HL-60/S4 (cell line): ENCODE results near the gene CLEC5A.
"Not testable (repeated sequence)": the region's sequence is repeated elsewhere in the genome, so short reads cannot be mapped to it uniquely, and the experiment has no call there.

Source experiments
- in situ Hi-C: fragments of 300-500 bp; cut with MboI; formaldehyde crosslinking; loops from 2 replicates; pipeline ENCODE4 v1.14.3; 2022; ENCODE audit warnings: low sequenced_read_pairs

The CLEC5A gene

DNA sequence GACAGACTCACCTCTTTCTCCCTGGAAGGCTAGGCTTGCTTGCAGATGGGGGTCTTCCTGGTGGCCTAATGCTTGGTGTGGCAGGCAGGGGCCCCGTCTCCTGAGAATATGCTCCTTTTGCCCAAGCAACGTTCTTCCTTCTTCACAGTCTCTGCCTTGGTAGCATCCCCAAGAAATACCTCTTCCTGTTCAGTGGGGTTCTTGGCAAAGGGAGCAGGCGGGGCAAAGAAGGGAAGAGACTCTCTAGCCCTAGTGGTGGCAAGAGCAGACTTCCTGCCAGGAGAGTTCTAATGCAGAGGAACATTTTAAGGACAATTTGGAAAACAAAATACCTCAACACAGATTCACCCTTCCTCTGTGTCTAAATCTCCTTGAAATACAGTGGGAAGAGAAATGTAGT lies at the start of gene CLEC5A:
CLEC5A (minus strand) TSS at position 179 of the 400 bp plus-strand sequence. CDS start 682 bp downstream, outside the sequence.
- in situ Hi-C loops: no loop called here

DNA sequence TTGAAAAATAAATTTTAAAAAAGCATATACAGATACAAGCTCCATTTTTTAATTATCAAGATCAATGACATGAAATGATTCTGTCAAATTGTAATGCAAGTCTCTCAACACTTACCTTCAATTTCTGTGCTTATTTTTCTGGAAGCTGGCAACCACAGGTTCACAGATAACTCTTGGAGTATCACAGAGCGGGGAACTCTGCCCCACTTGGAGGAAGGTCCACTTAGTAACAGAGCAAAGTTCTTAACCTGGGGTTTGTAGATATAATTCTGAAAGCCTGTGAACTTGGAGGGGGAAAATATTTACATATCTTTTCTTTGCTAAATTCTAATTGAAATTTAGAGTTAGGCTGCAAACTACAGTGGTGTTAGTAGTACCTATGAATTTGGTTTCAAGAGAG lies 46.6 kb upstream of the CLEC5A start:
- in situ Hi-C loops: no loop called here

DNA sequence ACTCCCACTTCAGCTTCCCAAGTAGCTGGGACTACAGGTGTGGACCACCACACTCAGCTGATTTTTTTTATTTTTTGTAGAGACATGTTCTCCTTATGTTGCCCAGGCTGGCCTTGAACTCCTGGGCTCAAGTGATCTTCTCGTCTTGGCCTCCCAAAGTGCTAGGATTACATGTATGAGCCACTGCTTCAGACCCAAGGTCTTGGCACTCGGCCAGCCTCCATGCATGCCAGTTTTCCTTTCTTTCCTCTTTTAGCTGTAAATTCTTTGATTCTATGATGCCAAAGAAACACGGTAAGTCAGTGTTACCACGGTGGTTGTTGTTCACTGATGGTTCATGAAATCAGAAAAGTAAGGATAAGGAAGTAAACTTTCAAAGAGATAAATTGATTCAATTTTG lies 45.9 kb upstream of the CLEC5A start:
- in situ Hi-C loops: no loop called here

- in situ Hi-C loops: no loop called here
Measured at GRCh38 chr7:141992156-141992555, 45.4 kb upstream of the CLEC5A start.

GRCh38 chr7:141991140-141991539 lies 44.4 kb upstream of the CLEC5A start:
- in situ Hi-C loops: no loop called here

DNA sequence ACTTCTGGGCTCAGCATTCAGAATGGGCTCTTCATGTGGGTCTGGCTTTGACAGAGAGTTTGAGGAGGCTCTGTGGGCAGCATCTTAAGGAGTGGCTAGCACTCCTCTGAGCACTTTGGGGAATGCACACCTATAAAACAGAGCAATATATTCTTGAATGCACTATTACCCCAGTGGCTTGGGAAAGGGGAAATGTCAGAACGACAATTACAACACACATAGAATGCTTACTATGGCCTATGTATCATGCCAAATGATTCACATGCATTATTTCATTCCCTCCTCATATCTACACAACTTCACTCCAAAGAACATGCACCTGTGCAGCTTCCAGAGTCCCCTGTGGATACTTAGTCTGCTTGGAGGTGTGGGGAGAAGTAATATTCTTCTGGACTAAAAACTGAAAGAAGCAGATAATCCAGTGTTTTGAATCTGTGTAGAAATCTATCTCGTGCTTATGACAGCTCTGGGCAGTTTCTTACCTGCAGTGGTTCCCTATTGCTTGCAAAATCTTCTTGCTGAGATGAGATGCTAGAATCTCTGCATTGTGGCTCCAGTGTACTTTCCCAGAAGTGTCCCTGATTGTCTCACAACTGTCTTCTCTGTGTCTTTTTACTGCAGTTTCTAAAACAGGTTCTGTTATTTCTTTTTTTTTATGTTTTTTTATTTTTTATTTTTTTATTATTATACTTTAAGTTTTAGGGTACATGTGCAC lies 43.4 kb upstream of the CLEC5A start:
- in situ Hi-C loops: no loop called here

- in situ Hi-C loops: not testable (repeated sequence)
Measured at GRCh38 chr7:141987803-141988202, 41.0 kb upstream of the CLEC5A start.

DNA sequence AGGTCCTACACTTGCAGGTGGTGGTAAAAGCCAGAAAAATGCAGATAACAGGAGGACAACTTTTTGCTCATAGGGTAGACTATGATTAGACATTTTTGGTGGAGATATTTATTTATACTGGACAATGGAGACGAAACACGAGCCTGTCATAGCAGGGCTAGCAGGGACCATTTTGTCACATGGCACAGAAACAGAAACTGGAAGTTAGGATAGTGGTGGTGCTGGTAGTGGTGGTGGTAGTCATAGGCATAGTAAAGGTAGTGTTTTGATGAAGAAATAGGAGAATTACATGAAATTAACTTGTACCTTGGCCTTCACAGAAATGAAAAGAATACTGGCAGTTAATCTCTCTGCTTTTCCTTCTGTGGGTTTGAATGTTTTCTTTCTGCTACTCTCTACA lies 40.1 kb upstream of the CLEC5A start:
- in situ Hi-C loops: no loop called here

GRCh38 chr7:141985926-141986325 lies 39.2 kb upstream of the CLEC5A start:
- in situ Hi-C loops: not testable (repeated sequence)

- in situ Hi-C loops: loop anchor here (10.0 kb wide), 2 partner anchors 205 to 225 kb away; no protein-coding TSS in a partner anchor
Measured at GRCh38 chr7:141979568-141979967, 32.8 kb upstream of the CLEC5A start.

- in situ Hi-C loops: loop anchor here (10.0 kb wide), 2 partner anchors 206 to 224 kb away; no protein-coding TSS in a partner anchor
Measured at GRCh38 chr7:141978351-141978750, 31.6 kb upstream of the CLEC5A start.

GRCh38 chr7:141976524-141977245 lies 29.9 kb upstream of the CLEC5A start:
- in situ Hi-C loops: loop anchor here (10.0 kb wide), 2 partner anchors 208 to 222 kb away; no protein-coding TSS in a partner anchor

DNA sequence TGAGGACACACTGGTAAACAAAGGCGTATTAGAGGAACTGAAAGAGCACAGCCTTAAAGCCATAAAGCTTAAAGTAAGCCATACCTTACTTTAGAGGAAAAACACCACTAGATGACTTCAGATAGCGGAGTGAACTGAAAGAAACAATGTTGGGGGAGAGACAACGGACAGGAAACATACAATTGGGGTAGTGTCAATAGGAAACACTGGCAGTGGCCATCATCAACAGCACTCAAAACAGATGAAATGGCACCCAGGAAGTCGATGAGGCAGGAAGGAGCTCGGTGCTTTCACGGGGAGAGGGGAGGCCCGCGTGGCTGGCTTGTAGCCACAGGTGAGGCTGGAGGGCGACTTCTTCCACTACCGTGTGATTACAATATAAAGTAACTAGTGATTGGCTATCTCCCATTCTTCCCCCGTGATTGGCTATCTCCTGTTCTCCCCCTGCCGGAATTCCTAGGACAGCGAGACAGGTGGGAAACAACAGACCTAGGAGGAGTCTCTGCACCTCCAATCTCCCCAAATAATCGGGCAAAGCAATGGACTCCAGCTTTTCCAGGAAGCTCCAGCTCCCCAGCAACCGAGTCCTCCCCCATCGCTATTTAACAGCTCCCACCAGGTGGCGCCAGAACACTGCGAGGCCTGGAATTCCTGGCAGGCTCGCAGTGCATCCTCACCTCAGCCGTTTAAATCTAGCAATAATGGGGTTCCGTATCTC lies 29.2 kb upstream of the CLEC5A start:
- in situ Hi-C loops: loop anchor here (10.0 kb wide), 2 partner anchors 209 to 221 kb away; no protein-coding TSS in a partner anchor

DNA sequence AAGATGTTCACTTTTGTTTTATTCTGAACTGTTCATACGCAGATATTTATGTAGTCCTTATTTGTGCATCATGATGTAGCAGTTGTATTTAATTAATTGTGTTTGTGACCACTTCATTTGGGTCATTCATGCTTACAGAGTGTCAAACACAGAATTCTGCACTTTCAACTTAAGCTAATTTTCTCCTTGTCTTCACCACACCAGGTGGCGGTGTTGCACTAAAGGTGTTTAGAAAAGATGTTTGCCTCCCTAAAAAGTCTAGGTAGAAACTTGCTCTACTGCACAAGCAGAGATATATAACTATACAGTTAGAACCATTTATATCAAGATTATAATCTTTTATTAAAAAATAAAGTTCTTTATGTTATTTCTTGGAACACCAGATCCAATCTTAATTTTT lies 28.1 kb upstream of the CLEC5A start:
- in situ Hi-C loops: loop anchor here (10.0 kb wide), 2 partner anchors 210 to 220 kb away; no protein-coding TSS in a partner anchor

GRCh38 chr7:141973673-141974072 lies 26.9 kb upstream of the CLEC5A start, which contains the start of gene TAS2R38:
Gene TAS2R38 (minus strand): TSS chr7:141973773. CDS start chr7:141973689, 84 bp downstream.
- in situ Hi-C loops: loop anchor here (10.0 kb wide), 2 partner anchors 211 to 219 kb away; no protein-coding TSS in a partner anchor

- in situ Hi-C loops: no loop called here
Measured at GRCh38 chr7:141960687-141961422, 14.1 kb upstream of the CLEC5A start.

- in situ Hi-C loops: no loop called here
Measured at GRCh38 chr7:141956084-141956483, 9.3 kb upstream of the CLEC5A start.

GRCh38 chr7:141954334-141954733 lies 7.6 kb upstream of the CLEC5A start:
- in situ Hi-C loops: no loop called here

GRCh38 chr7:141952461-141952860 lies 5.7 kb upstream of the CLEC5A start:
- in situ Hi-C loops: no loop called here

DNA sequence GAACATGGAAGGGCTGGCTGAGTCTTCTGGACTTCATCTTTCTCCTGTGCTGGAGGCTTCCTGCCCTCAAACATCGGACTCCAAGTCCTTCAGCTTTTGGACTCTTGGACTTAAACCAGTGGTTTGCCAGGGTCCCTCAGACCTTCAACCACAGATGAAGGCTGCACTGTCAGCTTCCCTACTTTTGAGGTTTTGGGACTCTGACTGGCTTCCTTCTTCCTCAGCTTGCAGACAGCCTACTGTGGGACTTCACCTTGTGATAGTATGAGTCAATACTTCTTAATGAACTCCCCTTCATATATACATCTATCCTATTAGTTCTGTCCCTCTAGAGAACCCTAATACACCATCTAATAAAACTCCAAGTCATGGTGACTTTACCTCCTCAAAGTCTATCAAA lies 4.0 kb upstream of the CLEC5A start:
- in situ Hi-C loops: no loop called here
